KMS-11 (cell line): ENCODE measurements around the gene PRDM16.

Experiments
- H2AFZ ChIP-seq: fragments of 200-600 bp; sonication (generic); 2 replicates; pipeline ENCODE4 v1.6.1; 2016; ENCODE audit warnings: antibody characterized with exemption, mixed run types, low read depth
- H3K27ac ChIP-seq: fragments of 200-600 bp; sonication (generic); 2 replicates; pipeline ENCODE4 v1.6.1; 2016; ENCODE audit warnings: mild to moderate bottlenecking, mixed run types
- H3K27me3 ChIP-seq: fragments of 200-600 bp; sonication (generic); 2 replicates; pipeline ENCODE4 v1.6.1; 2017; ENCODE audit warnings: mild to moderate bottlenecking, low read depth, mixed run types, moderate library complexity; ENCODE audit not compliant: insufficient read depth
- H3K36me3 ChIP-seq: fragments of 200-600 bp; sonication (generic); 2 replicates; pipeline ENCODE4 v1.6.1; 2017; ENCODE audit warnings: mild to moderate bottlenecking, mixed run types; ENCODE audit not compliant: insufficient read depth
- H3K4me1 ChIP-seq: fragments of 200-600 bp; sonication (generic); 2 replicates; pipeline ENCODE4 v1.6.1; 2016; ENCODE audit warnings: mild to moderate bottlenecking, low read depth, mixed run types; ENCODE audit not compliant: poor library complexity, severe bottlenecking
- H3K4me2 ChIP-seq: fragments of 200-600 bp; sonication (generic); 2 replicates; pipeline ENCODE4 v1.7.0; 2016; ENCODE audit warnings: mild to moderate bottlenecking, mixed run types
- H3K4me3 ChIP-seq: fragments of 200-600 bp; sonication (generic); IDR thresholded peaks from 2 replicates; pipeline ENCODE4 v1.6.1; 2017; ENCODE audit warnings: low read depth, low read length, mixed read lengths; ENCODE audit not compliant: insufficient read depth
- H3K79me2 ChIP-seq: fragments of 200-600 bp; sonication (generic); 2 replicates; pipeline ENCODE4 v1.6.1; 2016; ENCODE audit warnings: low read depth, mixed run types; ENCODE audit not compliant: insufficient read depth
- H3K9ac ChIP-seq: fragments of 200-600 bp; sonication (generic); 2 replicates; pipeline ENCODE4 v1.6.1; 2016; ENCODE audit warnings: mild to moderate bottlenecking, mixed run types
- H4K20me1 ChIP-seq: fragments of 200-600 bp; sonication (generic); 2 replicates; pipeline ENCODE4 v1.6.1; 2016; ENCODE audit warnings: mild to moderate bottlenecking, mixed run types; ENCODE audit not compliant: insufficient read depth
- CTCF ChIP-seq: fragments of 200-600 bp; sonication (generic); conservative IDR thresholded peaks from 2 replicates; pipeline ENCODE4 v1.6.1; 2017; ENCODE audit warnings: low read depth, mild to moderate bottlenecking, antibody characterized with exemption, low read length, moderate library complexity, mixed read lengths

PRDM16 gene

GRCh38 chr1:3205815-3206214 lies 136.8 kb downstream of the PRDM16 start:
- H4K20me1 ChIP-seq = no peaks in the 10 kb centered on the region
- no peaks in the 10 kb centered on the region for H3K36me3 ChIP-seq
- H3K9ac ChIP-seq = no peak overlapping the region
- no peak overlapping the region for H3K4me2 ChIP-seq
- H3K27me3 ChIP-seq = peaks cover 83% of the 10 kb centered on the region
- no peak overlapping the region for H3K27ac ChIP-seq
- TF ChIP-seq CTCF = no peak
- no peaks in the 10 kb centered on the region for H3K4me1 ChIP-seq
- no peak overlapping the region for H3K4me3 ChIP-seq
- H2AFZ ChIP-seq = no peak overlapping the region
- no peaks in the 10 kb centered on the region for H3K79me2 ChIP-seq

GRCh38 chr1:3206696-3207095 lies 137.7 kb downstream of the PRDM16 start:
- Histone ChIP-seq H3K27ac (no peak overlapping the region), H4K20me1 (no peaks in the 10 kb centered on the region), H3K4me2 (no peak overlapping the region), H3K9ac (no peak overlapping the region), H2AFZ (no peak overlapping the region), H3K4me3 (no peak overlapping the region), H3K79me2 (no peaks in the 10 kb centered on the region), H3K36me3 (no peaks in the 10 kb centered on the region), H3K4me1 (no peaks in the 10 kb centered on the region), H3K27me3 (peaks cover 83% of the 10 kb centered on the region)
- TF ChIP-seq CTCF = no peak

GRCh38 chr1:3207217-3207848 lies 138.3 kb downstream of the PRDM16 start:
- TF ChIP-seq CTCF = no peak
- H3K27me3 ChIP-seq = peaks cover 84% of the 10 kb centered on the region
- no peak overlapping the region for H3K27ac ChIP-seq
- no peaks in the 10 kb centered on the region for H3K36me3 ChIP-seq
- H3K4me3 ChIP-seq = no peak overlapping the region
- H4K20me1 ChIP-seq = no peaks in the 10 kb centered on the region
- no peak overlapping the region for H3K4me2 ChIP-seq
- H3K79me2 ChIP-seq = no peaks in the 10 kb centered on the region
- H3K4me1 ChIP-seq = no peaks in the 10 kb centered on the region
- no peak overlapping the region for H3K9ac ChIP-seq
- no peak overlapping the region for H2AFZ ChIP-seq

GRCh38 chr1:3208819-3209200 lies 139.8 kb downstream of the PRDM16 start:
- Histone ChIP-seq H3K27ac (no peak overlapping the region), H3K4me3 (no peak overlapping the region), H3K4me1 (no peaks in the 10 kb centered on the region), H3K9ac (no peak overlapping the region), H3K79me2 (no peaks in the 10 kb centered on the region), H2AFZ (no peak overlapping the region), H4K20me1 (no peaks in the 10 kb centered on the region), H3K36me3 (no peaks in the 10 kb centered on the region), H3K4me2 (no peak overlapping the region), H3K27me3 (peaks cover 87% of the 10 kb centered on the region)
- TF ChIP-seq CTCF = no peak
